Stimulated activated CD4-positive, alpha-beta T cell treated with anti-CD3 and anti-CD28 coated beads, Interleukin-15, amount 100 ng/mL, for 24 hours (primary cell): ENCODE data around the gene GSTM2.

Source experiments
- DNase-seq: peaks from one replicate; pipeline ENCODE4 v3.0.0-alpha.2; 2020

Gene GSTM2

GRCh38 chr1:109718495-109718894 is 50.6 kb downstream of the GSTM2 start:
- no peak for DNase-seq

GRCh38 chr1:109719337-109719837 is 51.5 kb downstream of the GSTM2 start:
- DNase-seq, result no peak

DNA sequence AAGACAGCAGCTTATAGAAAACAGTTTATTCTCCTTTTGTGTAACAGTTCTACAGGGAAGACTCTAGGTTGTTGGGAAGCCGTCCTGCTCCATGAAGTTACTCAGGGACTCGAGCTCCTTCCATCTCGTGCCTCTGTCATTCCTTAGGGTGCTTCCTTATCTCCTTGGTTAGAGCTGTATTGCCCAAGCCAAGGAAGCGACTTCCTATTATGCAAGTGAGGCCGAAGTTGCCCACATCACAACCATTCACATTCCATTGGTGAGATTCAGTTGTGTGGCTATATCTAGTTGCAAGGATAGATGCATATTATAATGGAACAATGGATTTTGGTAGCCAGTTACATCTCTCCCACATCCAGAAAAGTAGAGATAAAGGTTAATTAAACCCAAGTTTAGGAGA is 53.2 kb downstream of the GSTM2 start:
- no peak for DNase-seq

DNA sequence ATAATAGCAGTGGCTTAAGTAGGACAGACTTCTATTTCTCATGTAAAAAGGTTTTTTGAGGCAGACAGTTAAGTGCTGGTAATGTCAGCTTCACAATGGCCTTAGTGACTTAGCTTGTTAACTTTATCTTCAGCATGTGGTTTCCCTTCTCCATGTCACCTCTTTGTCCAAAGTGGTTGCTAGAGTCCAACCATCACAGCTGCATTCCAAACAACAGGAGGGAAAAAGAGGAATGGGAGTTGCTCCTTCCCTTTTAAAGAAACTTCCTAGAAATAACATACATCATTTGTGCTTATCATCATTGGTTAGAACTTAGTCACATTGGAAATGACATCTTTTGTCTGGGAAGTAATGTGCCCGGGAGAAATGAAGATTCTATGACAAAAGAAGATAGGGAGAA is 54.1 kb downstream of the GSTM2 start:
- DNase-seq, result no peak

- DNase-seq, result no peak
Observed at GRCh38 chr1:109722908-109723691, 55.2 kb downstream of the GSTM2 start.
